Breast epithelium (tissue), 4 donors: ENCODE data around the gene MEIS2. TPM values are rescaled to one million over a fixed set of nuclear protein-coding genes. Genes with fewer than 3 reads are reported as not detected.
A peak's percentile ranks its signal among the peaks of the same experiment; 100 is the strongest.

Experiments used
- DNase-seq, 2 donors: peaks; one replicate each; pipeline ENCODE4 v3.0.0-alpha.2; 2019; ENCODE audit warnings: low spot score in 2 of 2
- H3K27ac ChIP-seq, 2 donors: fragments of 200-600 bp; sonication (generic) in 1 of 2; one replicate each; pipeline ENCODE4 v1.5.1; 2016 to 2019; ENCODE audit warnings: mild to moderate bottlenecking in 1 of 2
- H3K27me3 ChIP-seq, 2 donors: fragments of 200-600 bp; sonication (generic) in 1 of 2; one replicate each; pipeline versions ENCODE4 v1.5.1 to v1.6.0; 2017 to 2019; ENCODE audit warnings: control low read depth in 1 of 2, mild to moderate bottlenecking in 1 of 2
- H3K36me3 ChIP-seq: fragments of 200-600 bp; one replicate; pipeline ENCODE4 v1.5.1; 2019
- H3K4me1 ChIP-seq, 2 donors: fragments of 200-600 bp; sonication (generic); one replicate each; pipeline ENCODE4 v1.5.1; 2016 to 2019; ENCODE audit warnings: control low read depth in 1 of 2
- H3K4me3 ChIP-seq, 3 donors: fragments of 200-600 bp; sonication (generic); 1 replicate in 2 of 3; 2 replicates in 1 of 3; pipeline ENCODE4 v1.5.1; 2016 to 2019; ENCODE audit warnings: mild to moderate bottlenecking in 3 of 3, moderate library complexity in 2 of 3
- H3K9me3 ChIP-seq, 2 donors: fragments of 200-600 bp; sonication (generic) in 1 of 2; one replicate each; pipeline ENCODE4 v1.5.1; 2016 to 2019; ENCODE audit warnings: control low read depth in 1 of 2
- CTCF ChIP-seq, 3 donors: fragments of 450-650 bp; IDR thresholded peaks; one replicate each; pipeline ENCODE4 v1.5.1; 2016 to 2017; ENCODE audit warnings: antibody characterized with exemption in 3 of 3, mild to moderate bottlenecking in 3 of 3, moderate library complexity in 3 of 3
- POLR2A ChIP-seq: fragments of 450-650 bp; IDR thresholded peaks from one replicate; pipeline ENCODE4 v1.6.1; 2016; ENCODE audit warnings: antibody characterized with exemption, mild to moderate bottlenecking, moderate library complexity
- POLR2AphosphoS5 ChIP-seq, 3 donors: sonication (generic); formaldehyde crosslinking; IDR thresholded peaks; one replicate each; pipeline ENCODE4 v1.6.1; 2017; ENCODE audit warnings: antibody characterized with exemption in 3 of 3
- intact Hi-C: fragments of 100-400 bp; cut with DNase I; formaldehyde crosslinking; loops from one replicate; pipeline ENCODE4 v1.15.1; 2023; ENCODE audit warnings: low total_unique reads
- total RNA-seq, 3 donors: library from RNA; depleted of rRNA; stranded (reverse); fragments of >200 nt; gene quantifications; one replicate each; pipeline ENCODE4 v1.1.0, GENCODE V29; 2016

MEIS2 gene
- total RNA-seq, 3 donors from 2014 or later = 18.2 to 55.8 (median 28.5) TPM

DNA sequence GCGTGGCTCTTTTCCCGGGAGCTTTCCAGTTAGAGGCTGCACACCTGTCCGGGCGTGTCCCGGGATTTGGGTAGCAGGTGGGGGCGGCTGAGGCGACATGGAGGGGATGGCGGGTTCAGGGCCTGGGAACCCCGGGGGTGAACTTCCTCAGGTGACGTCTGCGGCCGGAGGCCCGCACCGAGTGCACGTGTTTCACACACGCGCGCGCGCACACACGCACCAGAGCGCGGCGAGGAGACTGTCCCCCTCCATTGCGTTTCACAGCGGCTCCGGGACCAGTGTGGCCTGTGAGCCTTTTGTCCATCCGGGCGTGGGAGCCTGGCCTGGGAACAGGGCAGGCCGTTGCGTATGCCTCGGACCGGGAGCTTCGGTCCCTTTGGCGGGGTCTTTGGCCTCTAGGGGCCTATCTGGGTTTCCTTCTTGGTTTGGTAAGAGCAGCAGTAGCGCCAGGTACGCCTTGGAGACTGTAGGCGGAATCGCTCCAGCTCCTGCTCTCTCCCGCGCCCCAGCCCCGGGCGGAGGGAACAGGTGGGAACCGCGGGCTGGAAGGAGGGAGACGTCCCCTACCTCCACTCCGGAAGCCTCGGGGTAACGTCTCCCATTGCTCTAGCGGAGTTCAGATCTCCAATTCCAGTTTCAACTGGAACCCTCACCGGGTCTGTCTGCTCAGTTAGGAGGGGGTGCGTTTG, 220.0 kb downstream of the MEIS2 start:
- no peak for TF ChIP-seq POLR2A
- TF ChIP-seq POLR2AphosphoS5 (IDR thresholded peaks at IDR 0.05) = no peak
- no peak for TF ChIP-seq CTCF (IDR thresholded peaks at IDR 0.05)
- no peak for DNase-seq

DNA sequence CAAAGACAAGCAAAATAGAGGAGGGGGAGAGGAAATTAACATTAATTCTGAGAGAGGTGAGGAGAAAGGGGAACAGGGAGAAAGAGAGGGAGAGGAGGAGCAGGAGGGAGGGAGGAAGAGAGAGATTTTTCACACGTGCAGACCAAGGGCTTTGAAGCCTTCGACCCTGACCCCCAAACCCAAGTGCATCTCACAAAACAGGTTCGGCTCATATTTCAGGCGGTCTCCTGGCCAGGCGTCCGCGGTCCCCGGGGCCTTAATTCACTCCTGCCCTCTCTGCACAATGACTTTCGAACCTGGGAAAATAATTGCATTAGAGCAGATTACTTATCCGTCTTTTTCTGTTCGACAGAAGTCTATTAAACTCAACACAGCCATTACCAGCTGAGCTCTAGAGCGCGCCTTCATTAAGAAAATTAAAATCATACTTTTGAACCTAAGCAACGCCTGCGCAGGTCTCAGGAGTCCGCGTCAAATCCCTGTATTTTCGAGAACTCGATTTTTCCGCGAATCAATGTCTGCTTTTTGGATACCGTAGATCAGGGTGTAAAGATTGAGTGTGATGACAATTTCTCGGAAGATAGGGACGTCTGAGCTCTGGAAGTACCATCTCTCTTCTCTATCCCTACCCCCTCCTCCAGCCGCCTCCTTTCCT, 220.7 kb downstream of the MEIS2 start:
- intact Hi-C loops = loop anchor here (10.0 kb wide), 2 partner anchors 225 to 1015 kb away; partner anchors contain the start of gene MEIS2
- peaks cover 0 to 8% of the 10 kb centered on the region in 2 donors for H3K4me1 ChIP-seq
- DNase-seq = no peak
- H3K27me3 ChIP-seq = peaks cover 0 to 31% of the 10 kb centered on the region in 2 donors
- H3K36me3 ChIP-seq = no peaks in the 10 kb centered on the region
- no peak for TF ChIP-seq POLR2A
- TF ChIP-seq CTCF (IDR thresholded peaks at IDR 0.05) = no peak
- TF ChIP-seq POLR2AphosphoS5 (IDR thresholded peaks at IDR 0.05) = no peak
- H3K27ac ChIP-seq = no peak overlapping the region
- H3K9me3 ChIP-seq = no peaks in the 10 kb centered on the region
- H3K4me3 ChIP-seq = peak overlapping the region in 1 of 3 donors; percentile 5

More for the DNA sequence above, 220.0 kb downstream of the MEIS2 start:
- peaks cover 0 to 8% of the 10 kb centered on the region in 2 donors for H3K4me1 ChIP-seq
- H3K4me3 ChIP-seq = peak overlapping the region in 2 of 3 donors; percentile 3 to 5
- no peaks in the 10 kb centered on the region for H3K9me3 ChIP-seq
- H3K27ac ChIP-seq = no peak overlapping the region
- peaks cover 0 to 31% of the 10 kb centered on the region in 2 donors for H3K27me3 ChIP-seq
- intact Hi-C loops = loop anchor here (10.0 kb wide), 2 partner anchors 224 to 1014 kb away; partner anchors contain the start of gene MEIS2
- H3K36me3 ChIP-seq = no peaks in the 10 kb centered on the region

- intact Hi-C loops = no loop called here
- peaks cover 0 to 6% of the 10 kb centered on the region in 2 donors for H3K4me1 ChIP-seq
- H3K27me3 ChIP-seq = peaks cover 0 to 31% of the 10 kb centered on the region in 2 donors
- H3K4me3 ChIP-seq = no peak overlapping the region
- no peak for DNase-seq
- no peak for TF ChIP-seq POLR2AphosphoS5 (IDR thresholded peaks at IDR 0.05)
- TF ChIP-seq POLR2A = no peak
- TF ChIP-seq CTCF (IDR thresholded peaks at IDR 0.05) = no peak
- no peak overlapping the region for H3K27ac ChIP-seq
- H3K9me3 ChIP-seq = no peaks in the 10 kb centered on the region
- no peaks in the 10 kb centered on the region for H3K36me3 ChIP-seq
Observed at GRCh38 chr15:36878684-36879262, 221.6 kb downstream of the MEIS2 start.

GRCh38 chr15:36877796-36878683, 222.3 kb downstream of the MEIS2 start:
- no peak overlapping the region for H3K4me3 ChIP-seq
- no peak for DNase-seq
- no peak for TF ChIP-seq POLR2A
- no peak for TF ChIP-seq POLR2AphosphoS5 (IDR thresholded peaks at IDR 0.05)
- no peak for TF ChIP-seq CTCF (IDR thresholded peaks at IDR 0.05)
- H3K4me1 ChIP-seq = no peaks in the 10 kb centered on the region
- peaks cover 0 to 31% of the 10 kb centered on the region in 2 donors for H3K27me3 ChIP-seq
- H3K36me3 ChIP-seq = no peaks in the 10 kb centered on the region
- intact Hi-C loops = no loop called here
- no peaks in the 10 kb centered on the region for H3K9me3 ChIP-seq
- H3K27ac ChIP-seq = no peak overlapping the region
